Heart left ventricle (tissue), 16 donors: ENCODE results near the gene ZFYVE27. TPM values are rescaled to one million over a fixed set of nuclear protein-coding genes. Genes with fewer than 3 reads are reported as not detected.

ENCODE experiments used
- ATAC-seq, 4 donors: fragments of 200-7000 bp; cut with Tn5 transposase; one replicate each; pipeline ENCODE4 v1.9.1; 2020 to 2022; ENCODE audit warnings: moderate library complexity in 4 of 4, mild to moderate bottlenecking in 3 of 4, moderate number of reproducible peaks in 1 of 4
- DNase-seq, 5 donors: peaks; one replicate each; pipeline ENCODE4 v3.0.0-alpha.2; 2020
- H3K27ac ChIP-seq, 12 donors: fragments of 200-600 bp; sonication (generic) in 4 of 12; one replicate each; pipeline versions ENCODE4 v1.5.0 to v1.8.0; 2016 to 2022; ENCODE audit warnings: mild to moderate bottlenecking in 2 of 12
- H3K27me3 ChIP-seq, 9 donors: fragments of 200-600 bp; sonication (generic) in 2 of 9; one replicate each; pipeline versions ENCODE4 v1.5.1 to v1.8.0; 2016 to 2022; ENCODE audit warnings: mild to moderate bottlenecking in 3 of 9
- H3K36me3 ChIP-seq, 9 donors: fragments of 200-600 bp; sonication (generic) in 2 of 9; one replicate each; pipeline versions ENCODE4 v1.5.0 to v1.8.0; 2018 to 2022; ENCODE audit warnings: mild to moderate bottlenecking in 2 of 9
- H3K4me1 ChIP-seq, 12 donors: fragments of 200-600 bp; sonication (generic) in 4 of 12; one replicate each; pipeline versions ENCODE4 v1.5.0 to v1.8.0; 2016 to 2022; ENCODE audit warnings: mild to moderate bottlenecking in 3 of 12
- H3K4me3 ChIP-seq, 12 donors: fragments of 200-600 bp; sonication (generic) in 4 of 12; one replicate each; pipeline versions ENCODE4 v1.5.0 to v1.8.0; 2017 to 2022; ENCODE audit warnings: mild to moderate bottlenecking in 9 of 12, moderate library complexity in 4 of 12
- H3K9me3 ChIP-seq, 12 donors: fragments of 200-600 bp; sonication (generic) in 4 of 12; one replicate each; pipeline versions ENCODE4 v1.5.0 to v1.8.0; 2016 to 2022; ENCODE audit warnings: mild to moderate bottlenecking in 1 of 12
- POLR2A ChIP-seq, 2 donors: fragments of 450-650 bp; IDR thresholded peaks; one replicate each; pipeline ENCODE4 v1.6.1; 2017; ENCODE audit warnings: antibody characterized with exemption in 2 of 2, mild to moderate bottlenecking in 2 of 2, moderate library complexity in 2 of 2
- whole genome bisulfite sequencing, 4 donors: extraction: QIAGEN DNeasy Blood & Tissue Kit in 2 of 4; methylation state at CpG; one replicate each; pipeline versions ENCODE4 v1.1.5 to v1.1.7; 2013 to 2018; 5-methylcytosine and 5-hydroxymethylcytosine counted together
- intact Hi-C, 10 donors: fragments of 100-400 bp; cut with DNase I; formaldehyde crosslinking; loops; one replicate each; pipeline versions ENCODE4 v1.11.1 to v1.14.2; 2022
- polyA plus RNA-seq, 2 donors: library from polyadenylated mRNA; stranded (reverse); fragments of 200-250 nt; gene quantifications; one replicate each; pipeline ENCODE4 v1.2.3, GENCODE V29; 2013
- total RNA-seq, 9 donors: library from RNA; depleted of rRNA in 2 of 9; stranded (reverse); fragments of >200 nt in 2 of 9; fragmentation: NEBNext Ultra II Directional in 3 of 9; extraction: Animal tissue kit (Norgen Biotek cat#: 25700) in 3 of 9; gene quantifications; one replicate each; pipeline versions ENCODE4 v1.1.0 to v1.2.4, GENCODE V29; 2016 to 2023
- TF ChIP-seq, protein P1 (sequence below), 12 donors: fragments of 200-600 bp; sonication (generic) in 4 of 12; IDR thresholded peaks; one replicate each; pipeline versions ENCODE4 v1.5.0 to v1.8.0; 2018 to 2022; ENCODE audit warnings: antibody characterized with exemption in 12 of 12, mild to moderate bottlenecking in 5 of 12
- donor health status: ischemic (EF 13 %, LVEDD 7.1; RV severe dilation, severe dysfunction).
- donor health status: healthy with polysubstance abuse.
- donor health status: DM: no; HTN: yes; CAD: no.
- donor health status: DM: no; HTN: no; CAD: no.
- donor health status: ischemic (EF 25% LVEDD 6.9; RV normal size, moderate dysfunction).
- donor health status: ischemic (EF 25% LVEDD 5.7; RV mildly dilated, moderate dysfunction).
- donor health status: healthy.
- donor health status: DM: yes; HTN: yes; CAD: no.
- donor health status: ischemic (EF 35%, LVEDD 5.7; RV mildly dilated, moderate dysfunction).
- donor health status: nonischemic (EF 11% LVEDD 7.7; RV severe dilation, severe dysfunction).
- donor health status: DM: yes; HTN: yes; CAD: no.
- donor health status: PGD.
- donor health status: ischemic (EF 29% LVEDD 5.4; RV normal size, mild dysfunction).
- donor health status: nonischemic (EF 23%, LVEDD 6.1; RV moderate dilation, normal function).

Gene ZFYVE27
- total and polyA plus RNA-seq, 11 donors = 7.3 to 28.5 (median 13.1) TPM

DNA sequence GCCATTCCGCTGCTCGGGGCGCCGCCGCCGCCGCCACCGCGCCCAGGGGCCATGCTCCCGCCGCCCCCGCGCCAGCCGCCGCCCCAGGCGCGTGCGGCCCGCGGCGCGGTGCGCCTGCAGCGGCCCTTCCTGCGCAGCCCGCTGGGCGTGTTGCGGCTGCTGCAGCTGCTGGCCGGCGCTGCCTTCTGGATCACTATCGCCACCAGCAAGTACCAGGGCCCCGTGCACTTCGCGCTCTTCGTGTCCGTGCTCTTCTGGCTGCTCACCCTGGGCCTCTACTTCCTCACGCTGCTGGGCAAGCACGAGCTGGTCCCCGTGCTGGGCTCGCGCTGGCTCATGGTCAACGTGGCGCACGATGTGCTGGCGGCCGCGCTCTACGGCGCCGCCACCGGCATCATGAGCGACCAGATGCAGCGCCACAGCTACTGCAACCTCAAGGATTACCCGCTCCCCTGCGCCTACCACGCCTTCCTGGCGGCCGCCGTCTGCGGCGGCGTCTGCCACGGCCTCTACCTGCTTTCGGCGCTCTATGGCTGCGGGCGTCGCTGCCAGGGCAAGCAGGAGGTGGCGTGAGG, 23.0 kb upstream of the ZFYVE27 start:
- intact Hi-C loops = loop anchor here in 3 of 10 donors (1.0 to 2.0 kb wide), 3 partner anchors 17 to 27 kb away; partner anchors contain the start of gene AVPI1 (in 1 of the 3)
- 0 to 1% (median 0%) methylated on average over 9 to 69 of the region's 69 CpGs for WGBS, 4 donors
- DNase-seq (peak; percentile 72 to 84 (median 76)), ATAC-seq (peak in 3 of 4 donors; percentile 70 to 79 (median 70))
- Histone ChIP-seq H3K9me3 (no peaks in the 10 kb centered on the region), H3K4me3 (peak overlapping the region; percentile 50 to 86 (median 68)), H3K4me1 (peaks cover 0 to 68% (median 33%) of the 10 kb centered on the region in 12 donors), H3K27ac (peak overlapping the region; percentile 81 to 98 (median 92)), H3K36me3 (peaks cover 0 to 20% (median 0%) of the 10 kb centered on the region in 9 donors), H3K27me3 (no peaks in the 10 kb centered on the region)
- no peak for TF ChIP-seq POLR2A (IDR thresholded peaks at IDR 0.05)
- TF ChIP-seq, protein P1, sequence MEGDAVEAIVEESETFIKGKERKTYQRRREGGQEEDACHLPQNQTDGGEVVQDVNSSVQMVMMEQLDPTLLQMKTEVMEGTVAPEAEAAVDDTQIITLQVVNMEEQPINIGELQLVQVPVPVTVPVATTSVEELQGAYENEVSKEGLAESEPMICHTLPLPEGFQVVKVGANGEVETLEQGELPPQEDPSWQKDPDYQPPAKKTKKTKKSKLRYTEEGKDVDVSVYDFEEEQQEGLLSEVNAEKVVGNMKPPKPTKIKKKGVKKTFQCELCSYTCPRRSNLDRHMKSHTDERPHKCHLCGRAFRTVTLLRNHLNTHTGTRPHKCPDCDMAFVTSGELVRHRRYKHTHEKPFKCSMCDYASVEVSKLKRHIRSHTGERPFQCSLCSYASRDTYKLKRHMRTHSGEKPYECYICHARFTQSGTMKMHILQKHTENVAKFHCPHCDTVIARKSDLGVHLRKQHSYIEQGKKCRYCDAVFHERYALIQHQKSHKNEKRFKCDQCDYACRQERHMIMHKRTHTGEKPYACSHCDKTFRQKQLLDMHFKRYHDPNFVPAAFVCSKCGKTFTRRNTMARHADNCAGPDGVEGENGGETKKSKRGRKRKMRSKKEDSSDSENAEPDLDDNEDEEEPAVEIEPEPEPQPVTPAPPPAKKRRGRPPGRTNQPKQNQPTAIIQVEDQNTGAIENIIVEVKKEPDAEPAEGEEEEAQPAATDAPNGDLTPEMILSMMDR (IDR thresholded peaks at IDR 0.05) = peak in 5 of 12 donors; percentile 22 to 40 (median 30)

DNA sequence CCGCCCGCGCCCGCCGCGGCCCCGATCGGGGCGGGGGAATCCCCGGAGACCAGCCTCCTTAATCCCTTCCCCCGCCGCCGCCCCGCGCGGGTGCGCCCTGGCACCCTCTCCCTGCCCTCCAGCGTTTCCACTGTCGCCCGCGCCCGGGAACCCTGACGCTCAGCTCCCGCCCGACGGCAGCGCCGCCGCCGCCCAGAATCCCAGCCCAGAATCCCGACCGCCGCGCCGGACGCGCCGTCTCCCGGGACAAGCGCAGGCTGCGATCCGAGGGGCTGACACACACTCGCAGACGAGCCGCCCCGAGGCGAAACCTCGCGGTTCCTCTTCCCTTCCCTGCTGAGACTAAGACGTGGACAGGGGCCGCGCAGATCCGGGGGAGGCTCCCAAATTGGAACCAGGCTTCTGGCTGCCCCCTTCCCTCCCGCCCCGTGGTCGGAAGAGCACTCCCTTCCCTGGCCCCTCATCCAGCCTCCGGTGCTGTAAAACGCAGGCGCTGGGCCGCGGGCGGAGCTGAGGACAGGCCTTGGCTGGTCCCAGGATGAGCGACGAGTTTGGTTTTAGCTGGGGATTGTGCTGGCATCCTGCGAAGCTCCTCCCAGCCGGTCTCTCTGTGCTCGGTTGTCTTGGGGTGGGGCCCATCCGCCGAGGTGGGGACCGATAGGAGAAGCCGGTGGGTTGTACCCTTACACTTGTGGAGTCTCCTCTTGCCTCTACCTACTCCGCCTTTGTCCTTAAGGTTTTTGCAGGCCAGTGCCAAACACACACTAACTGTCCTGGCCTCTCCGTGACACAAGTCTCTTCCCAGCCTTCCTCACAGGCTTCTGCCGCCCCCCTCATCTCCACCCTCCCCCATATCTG, 22.3 kb upstream of the ZFYVE27 start:
- peak overlapping the region; percentile 50 to 86 (median 68) for H3K4me3 ChIP-seq
- H3K9me3 ChIP-seq = no peaks in the 10 kb centered on the region
- H3K36me3 ChIP-seq = peaks cover 0 to 20% (median 0%) of the 10 kb centered on the region in 9 donors
- peak overlapping the region; percentile 81 to 98 (median 92) for H3K27ac ChIP-seq
- H3K4me1 ChIP-seq = peaks cover 0 to 68% (median 29%) of the 10 kb centered on the region in 12 donors
- ATAC-seq (peak; percentile 56 to 85 (median 76)), DNase-seq (peak; percentile 73 to 85 (median 81))
- TF ChIP-seq POLR2A (IDR thresholded peaks at IDR 0.05) = peak in 1 of 2 donors; percentile 50
- TF ChIP-seq, protein P1 (IDR thresholded peaks at IDR 0.05) = peak in 1 of 12 donors; percentile 10
- H3K27me3 ChIP-seq = no peaks in the 10 kb centered on the region
- 4 to 7% (median 6%) methylated on average over 33 to 74 of the region's 74 CpGs for WGBS, 4 donors
- intact Hi-C loops = loop anchor here in 2 of 10 donors (1.0 to 2.0 kb wide), 2 partner anchors 16 to 27 kb away; partner anchors contain the start of gene AVPI1 (in 1 of the 2)

DNA sequence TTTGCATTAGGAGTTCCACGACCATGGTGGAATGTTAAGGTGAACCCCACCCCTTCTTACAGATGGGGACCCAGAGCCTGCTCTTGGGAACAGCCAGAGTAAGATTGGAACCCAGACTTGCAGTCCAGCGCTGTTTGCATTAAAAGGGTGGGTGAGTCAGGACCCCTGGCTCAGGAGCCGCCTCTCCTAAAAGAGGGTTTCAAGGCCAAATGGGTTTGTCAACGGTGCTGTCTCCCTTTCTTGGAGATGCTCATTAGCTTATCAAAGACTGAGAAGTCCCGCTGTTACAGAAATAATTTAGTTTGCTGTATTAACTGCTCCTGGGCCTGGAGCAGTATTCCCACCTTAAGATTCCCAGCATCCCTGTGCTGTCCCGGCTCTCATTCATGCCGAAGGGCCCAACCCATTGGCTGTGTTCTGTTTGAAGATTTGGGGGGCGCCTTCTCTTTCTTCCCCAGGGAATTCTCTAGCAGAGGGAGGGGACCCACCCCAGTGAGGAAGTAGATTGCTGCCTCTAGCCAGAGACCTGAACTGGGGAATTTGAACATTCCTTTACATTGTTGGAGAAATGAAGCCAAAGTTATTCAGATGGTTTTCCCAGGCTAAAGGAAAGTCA, 21.6 kb upstream of the ZFYVE27 start:
- intact Hi-C loops = loop anchor here in 1 of 10 donors (2.0 kb wide), 1 partner anchor 15 kb away; no protein-coding TSS in a partner anchor
- no peak for ATAC-seq
- DNase-seq = no peak
- Histone ChIP-seq H3K36me3 (peaks cover 0 to 20% (median 0%) of the 10 kb centered on the region in 9 donors), H3K4me1 (peaks cover 0 to 63% (median 28%) of the 10 kb centered on the region in 12 donors), H3K9me3 (no peaks in the 10 kb centered on the region), H3K4me3 (peak overlapping the region in 10 of 12 donors; percentile 65 to 86 (median 68)), H3K27ac (peak overlapping the region; percentile 81 to 98 (median 92)), H3K27me3 (no peaks in the 10 kb centered on the region)
- TF ChIP-seq POLR2A (IDR thresholded peaks at IDR 0.05) = no peak
- TF ChIP-seq, protein P1 (IDR thresholded peaks at IDR 0.05) = no peak
- WGBS, 4 donors = 72 to 75% (median 73%) methylated on average over 8 of the region's 8 CpGs
